NT2/D1 (cell line): ENCODE data around the gene IMMT.

Experiments used
- SUZ12 ChIP-seq: IDR thresholded peaks from 2 replicates; pipeline ENCODE4 v1.6.1; 2011; ENCODE audit not compliant: insufficient read length, insufficient read depth; ENCODE audit errors: extremely low read depth
- ZNF274 ChIP-seq: IDR thresholded peaks from 2 replicates; pipeline ENCODE4 v1.6.1; 2011; ENCODE audit warnings: mild to moderate bottlenecking, low read depth, low read length

DNA sequence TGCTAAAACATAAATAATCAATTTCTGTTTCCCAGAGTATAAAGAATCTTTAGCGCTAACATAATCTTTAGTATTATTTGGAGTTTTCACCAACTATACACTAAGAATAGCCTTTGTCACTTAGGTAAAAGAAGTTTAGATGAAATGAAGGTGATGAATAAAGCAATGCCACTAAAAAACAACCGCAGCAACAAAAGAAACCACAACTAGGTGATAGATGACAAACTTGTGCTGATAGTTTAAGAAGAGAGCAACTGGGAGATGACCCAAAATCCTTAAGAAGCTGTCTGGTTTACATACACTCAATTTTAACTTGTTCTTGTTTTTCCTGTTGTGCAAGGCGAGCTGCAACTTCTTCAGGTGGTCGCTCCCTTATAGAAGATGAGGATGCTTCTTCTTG lies 24.8 kb downstream of the IMMT start:
- TF ChIP-seq ZNF274 (no peak), SUZ12 (no peak)
